ENCODE data around the gene SLC24A4. TPM values are rescaled to one million over a fixed set of nuclear protein-coding genes. Genes with fewer than 3 reads are reported as not detected.

Gene SLC24A4
- total RNA-seq, 1 experiment from 2014 or later: not detected

GRCh38 chr14:92404018-92404417 lies 81.1 kb downstream of the SLC24A4 start:
- POLR2A ChIA-PET (ENCODE audit: unreplicated experiment): no interaction called here
- Histone ChIP-seq H3K9me2 (replicated peaks; ENCODE audit: low read length) (no peaks in the 10 kb centered on the region), H3F3A (ENCODE audit: low read length, unreplicated experiment) (no peaks in the 10 kb centered on the region), H3K36me3 (ENCODE audit: low read depth, low read length) (no peaks in the 10 kb centered on the region), H3K9me3 (ENCODE audit: low read length) (no peaks in the 10 kb centered on the region), H3K4me2 (ENCODE audit: low read length) (no peak overlapping the region), H2AFZ (ENCODE audit: low read length) (no peak overlapping the region), H3K27me3 (ENCODE audit: low read length) (no peaks in the 10 kb centered on the region), H3K79me2 (ENCODE audit: low read length) (no peaks in the 10 kb centered on the region), H4K20me1 (ENCODE audit: low read length) (no peaks in the 10 kb centered on the region), H3K4me3 (ENCODE audit: low read length) (no peak overlapping the region), H3K27ac (ENCODE audit: low read length) (no peak overlapping the region), H3K9ac (ENCODE audit: low read length) (no peak overlapping the region), H3K4me1 (ENCODE audit: insufficient read depth, low read length) (peaks cover 20% of the 10 kb centered on the region)
- DNase-seq (no peak), ATAC-seq (no peak)
- no TSS peak for BruUV-seq (replicated peaks)
- intact Hi-C loops (cut with micrococcal nuclease): no loop called here
- TF ChIP-seq CTCF (conservative IDR thresholded peaks at IDR 0.05; ENCODE audit: low read depth, low read length) (no peak), EZH2phosphoT487 (IDR thresholded peaks at IDR 0.05; ENCODE audit: borderline replicate concordance, low read length) (no peak), EZH2 (IDR thresholded peaks at IDR 0.05; ENCODE audit: low read length, unreplicated experiment) (no peak)
- CTCF ChIA-PET: interaction anchor here (0.6 kb wide), 1 partner anchor 285 kb away, joined by 5 read pairs; no protein-coding TSS in a partner anchor

GRCh38 chr14:92404421-92404820 lies 81.5 kb downstream of the SLC24A4 start:
- BruUV-seq (replicated peaks): no TSS peak
- no peaks in the 10 kb centered on the region for H3F3A ChIP-seq (ENCODE audit: low read length, unreplicated experiment)

More at GRCh38 chr14:92404421-92404820, 81.5 kb downstream of the SLC24A4 start:
- no peaks in the 10 kb centered on the region for H4K20me1 ChIP-seq (ENCODE audit: low read length)
- no peaks in the 10 kb centered on the region for H3K9me2 ChIP-seq (replicated peaks; ENCODE audit: low read length)
- H3K79me2 ChIP-seq (ENCODE audit: low read length): no peaks in the 10 kb centered on the region
- peaks cover 24% of the 10 kb centered on the region for H3K4me1 ChIP-seq (ENCODE audit: insufficient read depth, low read length)
- H3K9ac ChIP-seq (ENCODE audit: low read length): no peak overlapping the region
- H3K4me3 ChIP-seq (ENCODE audit: low read length): no peak overlapping the region
- intact Hi-C loops (cut with micrococcal nuclease): no loop called here
- H3K27ac ChIP-seq (ENCODE audit: low read length): no peak overlapping the region
- no peak; the same call in 1 of the 2 replicates for ATAC-seq
- peak; percentile 36 for DNase-seq
- no peaks in the 10 kb centered on the region for H3K36me3 ChIP-seq (ENCODE audit: low read depth, low read length)
- POLR2A ChIA-PET (ENCODE audit: unreplicated experiment): no interaction called here
- H3K4me2 ChIP-seq (ENCODE audit: low read length): no peak overlapping the region
- H2AFZ ChIP-seq (ENCODE audit: low read length): no peak overlapping the region
- CTCF ChIA-PET: interaction anchor here (0.6 kb wide), 1 partner anchor 285 kb away, joined by 5 read pairs; no protein-coding TSS in a partner anchor
- H3K27me3 ChIP-seq (ENCODE audit: low read length): no peaks in the 10 kb centered on the region
- no peaks in the 10 kb centered on the region for H3K9me3 ChIP-seq (ENCODE audit: low read length)
- no peak for TF ChIP-seq EZH2phosphoT487 (IDR thresholded peaks at IDR 0.05; ENCODE audit: borderline replicate concordance, low read length)
- no peak for TF ChIP-seq CTCF (conservative IDR thresholded peaks at IDR 0.05; ENCODE audit: low read depth, low read length)
- TF ChIP-seq EZH2 (IDR thresholded peaks at IDR 0.05; ENCODE audit: low read length, unreplicated experiment): no peak
